HepG2 (cell line): ENCODE measurements around the gene ERP44. TPM values are rescaled to one million over a fixed set of nuclear protein-coding genes. Genes with fewer than 3 reads are reported as not detected.

ENCODE experiments used
- ATAC-seq: fragments of 200-7000 bp; cut with Tn5 transposase; 3 replicates; pipeline ENCODE4 v1.9.1; 2020; ENCODE audit warnings: mild to moderate bottlenecking, moderate library complexity
- BruUV-seq: library from RNA; stranded (reverse); fragments of 400-500 nt; replicated peaks from 2 replicates; lab custom pipeline; 2021; lab: Mats Ljungman, UMichigan
- CTCF ChIA-PET: fragments of 300-600 bp; formaldehyde crosslinking; extraction: SDS; loops from one replicate; lab custom pipeline; 2021; ENCODE audit warnings: low total read pairs, inconsistent platforms, low intra/inter-chr PET ratio; lab: Yijun Ruan, JAX
- POLR2A ChIA-PET: fragments of 350-600 bp; sonication (Branson Sonifier 250); formaldehyde crosslinking; loops from one replicate; lab custom pipeline; 2020; ENCODE audit warnings: antibody characterized with exemption, inconsistent platforms; lab: Yijun Ruan, JAX
- DNase-seq: peaks from one replicate; pipeline ENCODE4 v3.0.0-alpha.2; 2015; ENCODE audit warnings: low spot score
- FAIRE-seq: peaks from 3 replicates; lab custom pipeline; 2011; peaks lifted over from hg19 to GRCh38; lab: Jason Lieb, UNC
- H2AFZ ChIP-seq: one replicate; pipeline ENCODE4 v1.6.1; 2011; ENCODE audit warnings: low read length, inconsistent platforms
- H3K27ac ChIP-seq: fragments of 300-600 bp; 3 replicates; pipeline ENCODE4 v1.8.0; 2011; ENCODE audit warnings: mixed run types, mild to moderate bottlenecking, mixed read lengths, low read length, inconsistent platforms; ENCODE audit not compliant: insufficient read depth; ENCODE audit errors: extremely low read length
- H3K27me3 ChIP-seq, 2 experiments: fragments of 200-600 bp in 1 of 2; 2 replicates in 1 of 2; 3 replicates in 1 of 2; pipeline versions ENCODE4 v1.6.0 to v1.8.0; 2011; ENCODE audit warnings: low read length in 2 of 2, mild to moderate bottlenecking in 2 of 2, moderate library complexity in 2 of 2, inconsistent platforms in 1 of 2; ENCODE audit not compliant: insufficient read depth in 2 of 2, control insufficient read depth in 1 of 2
- H3K36me3 ChIP-seq, 2 experiments: fragments of 200-600 bp in 1 of 2; replicated peaks in 1 of 2; 2 replicates in 1 of 2; 3 replicates in 1 of 2; pipeline versions ENCODE4 v1.5.1 to v1.8.0; 2011; ENCODE audit warnings: low read length in 2 of 2, inconsistent platforms in 1 of 2; ENCODE audit not compliant: insufficient read depth in 2 of 2, control insufficient read depth in 1 of 2
- H3K4me1 ChIP-seq: 2 replicates; pipeline ENCODE4 v1.5.1; 2012; ENCODE audit warnings: low read length, inconsistent platforms; ENCODE audit not compliant: insufficient read depth
- H3K4me2 ChIP-seq: 2 replicates; pipeline ENCODE4 v1.6.0; 2011; ENCODE audit warnings: low read depth, low read length, inconsistent platforms
- H3K4me3 ChIP-seq, 3 experiments: fragments of 200-600 bp in 1 of 3; sonication (generic), shearing (Covaris generic) in 1 of 3; replicated peaks in 1 of 3; 2 replicates each; pipeline ENCODE4 v1.5.1; 2011 to 2016; ENCODE audit warnings: low read length in 3 of 3, inconsistent platforms in 2 of 3, low read depth in 2 of 3, mild to moderate bottlenecking in 2 of 3, control low read depth in 1 of 3, mixed read lengths in 1 of 3; ENCODE audit not compliant: insufficient read depth in 1 of 3
- H3K79me2 ChIP-seq: one replicate; pipeline ENCODE4 v1.6.1; 2011; ENCODE audit warnings: low read length, inconsistent platforms; ENCODE audit not compliant: insufficient read depth
- H3K9ac ChIP-seq: 2 replicates; pipeline ENCODE4 v1.6.0; 2011; ENCODE audit warnings: mild to moderate bottlenecking, low read depth, low read length, inconsistent platforms; ENCODE audit not compliant: insufficient read depth
- H3K9me3 ChIP-seq: 2 replicates; pipeline ENCODE4 v1.5.1; 2012; ENCODE audit warnings: mild to moderate bottlenecking, low read length
- H4K20me1 ChIP-seq: 2 replicates; pipeline ENCODE4 v1.6.0; 2011; ENCODE audit warnings: inconsistent platforms, mild to moderate bottlenecking, low read length, moderate library complexity; ENCODE audit not compliant: insufficient read depth
- CEBPZ ChIP-seq: IDR thresholded peaks from 2 replicates; pipeline ENCODE4 v1.6.1; 2012; ENCODE audit warnings: low read length, improper control_type of control experiment
- KDM6A ChIP-seq: IDR thresholded peaks from 2 replicates; pipeline ENCODE4 v1.6.1; 2016; ENCODE audit warnings: low read depth
- NFYB ChIP-seq: sonication (generic); formaldehyde crosslinking; IDR thresholded peaks from 2 replicates; pipeline ENCODE4 v1.4.0; 2020; ENCODE audit warnings: missing genetic modification reagents
- SP4 ChIP-seq: sonication (generic); formaldehyde crosslinking; IDR thresholded peaks from 2 replicates; pipeline ENCODE4 v1.8.1; 2023; ENCODE audit warnings: mild to moderate bottlenecking, missing genetic modification reagents
- ZBTB21 ChIP-seq: sonication (generic); formaldehyde crosslinking; IDR thresholded peaks from 2 replicates; pipeline ENCODE4 v1.4.0; 2020; ENCODE audit warnings: missing genetic modification reagents
- ZBTB8A ChIP-seq: sonication (generic); formaldehyde crosslinking; IDR thresholded peaks from 2 replicates; pipeline ENCODE4 v1.4.0; 2020; ENCODE audit warnings: mild to moderate bottlenecking, low read depth, missing genetic modification reagents, borderline replicate concordance
- ZNF800 ChIP-seq: sonication (generic); formaldehyde crosslinking; IDR thresholded peaks from 2 replicates; pipeline ENCODE4 v1.4.0; 2020; ENCODE audit warnings: missing genetic modification reagents
- ZNF891 ChIP-seq: sonication (generic); formaldehyde crosslinking; IDR thresholded peaks from 2 replicates; pipeline ENCODE4 v1.5.0; 2020; ENCODE audit warnings: mild to moderate bottlenecking, missing genetic modification reagents
- WGBS: methylation state at CpG from one replicate; pipeline ENCODE4 v1.1.6; 2017; ENCODE audit warnings: low lambda C conversion rate; 5-methylcytosine and 5-hydroxymethylcytosine counted together
- in situ Hi-C: cut with HindIII; loops from 2 replicates; pipeline ENCODE4 v1.10.0; 2017; ENCODE audit warnings: low pct_unique_long_range_greater_than_20kb; ENCODE audit not compliant: extremely low pct_ligation_motif_present
- intact Hi-C: fragments of 100-400 bp; cut with micrococcal nuclease; formaldehyde crosslinking; loops from one replicate; pipeline ENCODE4 v1.10.0; 2022; ENCODE audit not compliant: unreplicated experiment
- polyA plus RNA-seq, 8 experiments: library from polyadenylated mRNA; depleted of rRNA in 3 of 8; stranded (reverse) in 7 of 8; unstranded in 1 of 8; fragments of >200 nt; fragmentation: Illumina TruSeq in 4 of 8; extraction: Trizol in 4 of 8; gene quantifications; 2 replicates each; pipeline versions ENCODE4 v1.2.1 to v1.2.3, GENCODE V29; 2011 to 2016; ENCODE audit warnings: low read depth in 4 of 8, missing spikeins in 1 of 8, mixed read lengths in 1 of 8; ENCODE audit not compliant: insufficient read depth in 1 of 8
- total RNA-seq, 5 experiments: library from RNA; depleted of rRNA; stranded (reverse); fragments of >200 nt; fragmentation: Illumina TruSeq; extraction: Trizol; gene quantifications; 2 replicates each; pipeline ENCODE4 v1.2.3, GENCODE V29; 2016; ENCODE audit warnings: low read depth in 1 of 5

ERP44 gene
- total and polyA plus RNA-seq, 2 of the 13 experiments (the other 11 are each of a cell fraction or from before 2014, with no cell fraction given), result 8.9 to 13.8 TPM

DNA sequence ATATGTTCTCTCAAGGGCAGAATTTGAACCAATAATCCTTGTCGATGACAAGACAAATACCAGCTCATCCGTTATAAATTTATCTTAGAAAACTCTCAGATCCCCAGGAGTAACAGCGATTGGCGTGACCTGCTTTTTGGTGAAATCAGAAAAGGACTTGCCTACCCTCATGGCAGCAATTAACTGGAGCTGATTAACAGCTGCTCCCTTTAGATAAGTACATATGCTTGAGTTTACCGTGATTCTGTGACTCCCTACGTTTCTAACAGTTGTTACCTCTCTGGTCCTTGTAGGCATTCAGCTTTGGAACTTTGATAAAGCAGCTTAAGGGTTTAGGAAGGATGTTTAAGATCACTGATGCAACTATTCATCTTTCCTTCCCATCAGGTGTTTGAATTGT lies 2.8 kb upstream of the ERP44 start:
- ChIA-PET CTCF (no interaction called here), POLR2A (no interaction called here)
- BruUV-seq, result no TSS peak
- DNase-seq, result no peak
- WGBS, result 95% methylated on average over 6 of the region's 6 CpGs
- no peak for FAIRE-seq
- ATAC-seq, result no peak
- H3K4me3 ChIP-seq, result no peak overlapping the region
- peaks cover 2 to 23% of the 10 kb centered on the region in 2 experiments for H3K36me3 ChIP-seq
- H3K79me2 ChIP-seq, result peaks cover 27% of the 10 kb centered on the region
- intact Hi-C loops, result no loop called here
- peaks cover 12% of the 10 kb centered on the region for H3K4me1 ChIP-seq
- in situ Hi-C loops, result no loop called here
- no peak overlapping the region for H3K9ac ChIP-seq
- H3K4me2 ChIP-seq, result no peak overlapping the region
- H3K9me3 ChIP-seq, result no peaks in the 10 kb centered on the region
- no peak overlapping the region for H2AFZ ChIP-seq
- peaks cover 0 to 5% of the 10 kb centered on the region in 2 experiments; a peak in 1 of 5 replicates for H3K27me3 ChIP-seq
- H4K20me1 ChIP-seq, result peaks cover 11% of the 10 kb centered on the region; the same call in 1 of the 2 replicates
- H3K27ac ChIP-seq, result no peak overlapping the region
- TF ChIP-seq SP4 (CRISPR knock-in tag) (no peak), ZBTB8A (CRISPR knock-in tag) (no peak), ZNF800 (CRISPR knock-in tag) (no peak), NFYB (CRISPR knock-in tag) (no peak), CEBPZ (no peak), ZNF891 (CRISPR knock-in tag) (no peak), KDM6A (no peak), ZBTB21 (no peak)
